ENCODE measurements around the gene INPP4B. TPM values are rescaled to one million over a fixed set of nuclear protein-coding genes. Genes with fewer than 3 reads are reported as not detected.

Gene INPP4B
- total RNA-seq, 1 experiment from 2014 or later, result 14.3 TPM

- Histone ChIP-seq H3K9me3 (ENCODE audit: control insufficient read depth in 1 of 2, insufficient read depth in 1 of 2, low read depth in 1 of 2, low read length in 2 of 2) (no peaks in the 10 kb centered on the region), H3K4me3 (replicated peaks in 1 of 2; ENCODE audit: low read depth in 1 of 2, low read length in 2 of 2) (no peak overlapping the region), H4K20me1 (ENCODE audit: insufficient read depth) (no peaks in the 10 kb centered on the region), H3K9me2 (ENCODE audit: insufficient read depth) (no peaks in the 10 kb centered on the region), H3K27me3 (ENCODE audit: insufficient read depth, low read length) (no peaks in the 10 kb centered on the region), H3K9ac (ENCODE audit: low read length) (no peak overlapping the region), H3K27ac (ENCODE audit: low read depth, low read length) (no peak overlapping the region), H3K79me2 (ENCODE audit: insufficient read depth, low read length) (no peaks in the 10 kb centered on the region), H2AFZ (ENCODE audit: low read depth, low read length, poor library complexity, severe bottlenecking) (no peak overlapping the region), H3K4me1 (ENCODE audit: control insufficient read depth in 1 of 2, insufficient read depth in 2 of 2, low read length in 2 of 2) (no peaks in the 10 kb centered on the region), H3K4me2 (ENCODE audit: low read length) (no peak overlapping the region), H3K36me3 (ENCODE audit: control insufficient read depth in 1 of 2, insufficient read depth in 2 of 2, low read length in 2 of 2) (no peaks in the 10 kb centered on the region)
- POLR2A ChIA-PET, result no interaction called here
- no peak for DNase-seq (ENCODE audit: low read depth, low spot score)
- no peak for TF ChIP-seq REST (IDR thresholded peaks at IDR 0.05; ENCODE audit: low read depth)
- TF ChIP-seq SP1 (IDR thresholded peaks at IDR 0.05; ENCODE audit: low read depth), result no peak
- TF ChIP-seq ZBTB33 (IDR thresholded peaks at IDR 0.05; ENCODE audit: extremely low read depth, insufficient replicate concordance, low read length), result no peak
- TF ChIP-seq CTCF (IDR thresholded peaks at IDR 0.05 in 2 of 3, conservative IDR thresholded peaks at IDR 0.05 in 1 of 3; ENCODE audit: borderline replicate concordance in 1 of 3, insufficient read depth in 1 of 3, low read depth in 2 of 3, low read length in 2 of 3), result no peak
- no peak for TF ChIP-seq CEBPB (IDR thresholded peaks at IDR 0.05; ENCODE audit: low read depth)
- TF ChIP-seq FOSL1 (IDR thresholded peaks at IDR 0.05; ENCODE audit: low read depth), result no peak
- TF ChIP-seq YY1 (IDR thresholded peaks at IDR 0.05; ENCODE audit: extremely low read depth, insufficient replicate concordance, low read depth, low read length), result no peak
- no peak for TF ChIP-seq EZH2phosphoT487 (IDR thresholded peaks at IDR 0.05; ENCODE audit: borderline replicate concordance)
- no peak for TF ChIP-seq EZH2 (IDR thresholded peaks at IDR 0.05)
- no peak for TF ChIP-seq EGR1 (IDR thresholded peaks at IDR 0.05; ENCODE audit: low read depth)
- TF ChIP-seq RAD21 (IDR thresholded peaks at IDR 0.05; ENCODE audit: low read depth), result no peak
- TF ChIP-seq POLR2A (IDR thresholded peaks at IDR 0.05; ENCODE audit: borderline replicate concordance, extremely low read depth, insufficient read depth, insufficient read length), result no peak
- TF ChIP-seq MAX (IDR thresholded peaks at IDR 0.05), result no peak
- TF ChIP-seq JUND (IDR thresholded peaks at IDR 0.05), result no peak
- TF ChIP-seq TCF7L2 (IDR thresholded peaks at IDR 0.05; ENCODE audit: borderline replicate concordance, extremely low read depth, insufficient read depth, insufficient read length), result no peak
- no peak for TF ChIP-seq ZFX (IDR thresholded peaks at IDR 0.05)
- TF ChIP-seq ELF1 (IDR thresholded peaks at IDR 0.05; ENCODE audit: borderline replicate concordance, low read depth), result no peak
- no peak for TF ChIP-seq SRF (IDR thresholded peaks at IDR 0.05; ENCODE audit: low read depth)
- TF ChIP-seq ATF3 (IDR thresholded peaks at IDR 0.05), result no peak
- BruUV-seq (replicated peaks), result no TSS peak
- RAD21 ChIA-PET (ENCODE audit: low non-redundant PET in 1 of 2, low total read pairs in 2 of 2, uncharacterized antibody in 2 of 2, unreplicated experiment in 2 of 2), result no interaction called here
- no peak for ATAC-seq
- intact Hi-C loops (cut with micrococcal nuclease), result loop anchor here (10.0 kb wide), 1 partner anchor 198 kb away; no protein-coding TSS in a partner anchor
- CTCF ChIA-PET, result no interaction called here
Observed at GRCh38 chr4:142886566-142886965, 40.5 kb upstream of the INPP4B start.
